CD4-positive, alpha-beta T cell treated with Interleukin-17A for 4 hours (primary cell): Measurements from ENCODE around the gene SH3GL3.

ENCODE experiments used
- DNase-seq: peaks from one replicate; pipeline ENCODE4 v3.0.0-alpha.2; 2020; ENCODE audit warnings: mixed read lengths

SH3GL3 gene

GRCh38 chr15:83462953-83463433 lies 15.9 kb downstream of the SH3GL3 start:
- no peak for DNase-seq

- DNase-seq = no peak
These were observed 23.7 kb downstream of the SH3GL3 start for GRCh38 chr15:83470887-83471286.

GRCh38 chr15:83471307-83471866 lies 24.2 kb downstream of the SH3GL3 start:
- no peak for DNase-seq

- DNase-seq = no peak
These were observed 25.0 kb downstream of the SH3GL3 start for GRCh38 chr15:83472151-83472550.

- no peak for DNase-seq
These were observed 25.7 kb downstream of the SH3GL3 start for GRCh38 chr15:83472797-83473196.

GRCh38 chr15:83474578-83474977 lies 27.4 kb downstream of the SH3GL3 start:
- DNase-seq = no peak

GRCh38 chr15:83475551-83475950 lies 28.4 kb downstream of the SH3GL3 start:
- no peak for DNase-seq

GRCh38 chr15:83476066-83476465 lies 28.9 kb downstream of the SH3GL3 start:
- no peak for DNase-seq

GRCh38 chr15:83476708-83477107 lies 29.6 kb downstream of the SH3GL3 start:
- DNase-seq = no peak

- no peak for DNase-seq
These were observed 30.1 kb downstream of the SH3GL3 start for GRCh38 chr15:83477172-83477807.

- no peak for DNase-seq
These were observed 30.8 kb downstream of the SH3GL3 start for GRCh38 chr15:83477808-83478537.

GRCh38 chr15:83483612-83484011 lies 36.5 kb downstream of the SH3GL3 start:
- DNase-seq = no peak

GRCh38 chr15:83484636-83485035 lies 37.5 kb downstream of the SH3GL3 start:
- DNase-seq = no peak

GRCh38 chr15:83486363-83486762 lies 39.2 kb downstream of the SH3GL3 start:
- DNase-seq = no peak

GRCh38 chr15:83487519-83487918 lies 40.4 kb downstream of the SH3GL3 start:
- no peak for DNase-seq

GRCh38 chr15:83489690-83490089 lies 42.5 kb downstream of the SH3GL3 start:
- no peak for DNase-seq

GRCh38 chr15:83491486-83491885 lies 44.3 kb downstream of the SH3GL3 start:
- no peak for DNase-seq

- no peak for DNase-seq
These were observed 49.6 kb downstream of the SH3GL3 start for GRCh38 chr15:83496766-83497165.

GRCh38 chr15:83498374-83498773 lies 51.2 kb downstream of the SH3GL3 start:
- DNase-seq = no peak

- DNase-seq = no peak
These were observed 51.7 kb downstream of the SH3GL3 start for GRCh38 chr15:83498801-83499200.

GRCh38 chr15:83499476-83499875 lies 52.3 kb downstream of the SH3GL3 start:
- DNase-seq = no peak

GRCh38 chr15:83503595-83504364 lies 56.6 kb downstream of the SH3GL3 start:
- DNase-seq = no peak

- no peak for DNase-seq
These were observed 57.2 kb downstream of the SH3GL3 start for GRCh38 chr15:83504365-83504764.
